NCI-H2171 (cell line): ENCODE measurements around the gene LGR4.
"Not testable (repeated sequence)": the region's sequence is repeated elsewhere in the genome, so short reads cannot be mapped to it uniquely, and the experiment has no call there.

Source experiments
- DNase-seq: peaks from one replicate; lab custom pipeline; 2025; lab: John Stamatoyannopoulos, UW

Gene LGR4

GRCh38 chr11:27456795-27457329, 15.7 kb downstream of the LGR4 start:
- no peak for DNase-seq

- DNase-seq: no peak
Measured at GRCh38 chr11:27456140-27456794, 16.3 kb downstream of the LGR4 start.

GRCh38 chr11:27455667-27456066, 16.9 kb downstream of the LGR4 start:
- no peak for DNase-seq

DNA sequence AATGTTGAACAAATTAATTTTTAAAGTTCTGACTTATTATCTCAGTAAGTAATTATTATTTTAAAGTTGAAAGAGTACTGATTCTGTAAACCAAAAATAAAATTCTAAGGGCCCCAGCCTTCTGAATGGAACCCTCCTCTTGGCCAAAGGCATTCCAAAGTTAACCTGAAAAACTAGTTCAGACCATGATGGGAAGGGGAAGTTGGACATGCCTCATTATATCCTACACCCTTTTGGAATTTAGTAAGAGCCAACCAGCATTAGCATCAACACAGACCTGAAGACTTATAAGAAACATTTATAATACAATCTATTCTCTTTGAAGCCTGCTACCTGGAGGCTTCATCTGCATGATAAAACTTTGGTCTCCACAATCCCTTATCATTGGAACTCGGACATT, 18.9 kb downstream of the LGR4 start:
- DNase-seq: no peak

DNA sequence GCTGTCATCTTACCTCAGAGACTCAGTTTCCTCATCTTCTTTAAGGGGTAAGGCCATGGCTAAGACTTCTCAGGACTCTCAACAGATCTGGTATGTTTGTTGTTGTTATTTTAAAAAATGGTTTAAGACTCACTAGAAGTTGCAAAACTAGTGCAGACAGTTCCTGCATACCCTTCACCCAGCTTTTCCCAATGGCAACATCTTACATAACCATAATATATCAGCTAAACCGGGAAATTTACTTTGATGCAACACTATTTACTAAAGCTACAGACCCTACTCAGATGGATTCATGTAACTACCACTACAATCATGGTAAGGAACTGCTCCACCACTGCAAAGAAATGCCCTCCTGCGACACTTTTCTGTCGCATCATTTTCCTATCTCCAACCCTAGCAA, 20.4 kb downstream of the LGR4 start:
- DNase-seq: no peak

GRCh38 chr11:27451244-27451965, 21.2 kb downstream of the LGR4 start:
- no peak for DNase-seq

- DNase-seq: not testable (repeated sequence)
Measured at GRCh38 chr11:27448184-27448540, 24.4 kb downstream of the LGR4 start.

DNA sequence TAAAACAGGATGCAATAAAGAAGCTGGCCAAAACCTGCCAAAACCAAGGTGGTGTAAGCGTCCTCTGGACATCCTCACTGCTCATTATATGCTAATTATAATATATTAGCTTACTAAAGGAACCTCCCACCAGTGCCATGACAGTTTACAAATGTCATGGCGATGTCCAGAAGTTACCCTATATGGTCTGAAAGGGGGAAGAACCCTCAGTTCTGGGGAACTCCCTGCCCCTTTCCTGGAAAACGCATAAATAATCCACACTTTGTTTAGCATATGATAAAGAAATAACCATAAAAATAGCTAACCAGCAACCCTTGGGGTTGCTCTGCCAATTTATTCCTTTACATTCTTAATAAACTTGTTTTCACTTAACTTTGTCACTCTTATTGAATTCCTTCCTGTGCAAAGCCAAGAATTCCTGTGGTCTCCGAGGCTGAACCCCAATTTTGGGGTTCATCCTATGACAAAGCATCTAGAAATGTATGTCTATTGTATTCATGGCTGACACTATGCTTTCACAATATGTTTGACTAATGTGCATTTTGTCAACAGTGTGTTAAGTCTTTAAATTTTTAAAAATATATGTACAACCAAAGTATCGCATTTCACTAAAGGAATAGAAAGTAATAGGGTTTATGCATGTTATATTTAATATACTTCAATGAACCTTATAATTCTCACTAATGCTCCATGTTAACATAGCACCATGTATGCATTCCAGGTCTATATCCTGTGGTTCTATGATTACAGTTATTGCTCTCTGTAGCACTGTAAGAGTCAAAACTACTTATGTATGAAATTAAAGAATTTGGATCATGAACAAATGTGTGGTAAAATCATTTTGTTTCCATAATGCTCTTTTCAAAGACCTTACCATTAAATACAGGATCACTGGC, 25.1 kb downstream of the LGR4 start:
- DNase-seq: no peak

DNA sequence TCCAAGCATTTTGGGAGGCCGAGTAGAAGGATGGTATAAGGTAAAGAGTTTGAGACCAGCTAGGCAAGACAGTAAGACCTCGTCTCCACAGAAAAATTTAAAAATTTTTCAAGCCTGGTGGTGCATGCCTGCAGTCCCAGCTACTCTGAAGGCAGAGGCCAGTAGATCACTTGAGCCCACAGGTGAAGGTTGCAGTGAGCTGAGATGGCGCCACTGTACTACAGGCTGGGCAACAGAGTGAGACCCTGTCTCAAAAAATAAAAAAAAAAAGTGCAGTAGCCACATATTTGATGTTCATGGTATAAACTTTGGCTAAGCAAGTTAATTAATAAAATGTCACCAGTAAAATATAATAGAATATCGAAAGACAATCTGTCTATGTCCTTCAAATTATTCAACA, 27.0 kb downstream of the LGR4 start:
- no peak for DNase-seq

DNA sequence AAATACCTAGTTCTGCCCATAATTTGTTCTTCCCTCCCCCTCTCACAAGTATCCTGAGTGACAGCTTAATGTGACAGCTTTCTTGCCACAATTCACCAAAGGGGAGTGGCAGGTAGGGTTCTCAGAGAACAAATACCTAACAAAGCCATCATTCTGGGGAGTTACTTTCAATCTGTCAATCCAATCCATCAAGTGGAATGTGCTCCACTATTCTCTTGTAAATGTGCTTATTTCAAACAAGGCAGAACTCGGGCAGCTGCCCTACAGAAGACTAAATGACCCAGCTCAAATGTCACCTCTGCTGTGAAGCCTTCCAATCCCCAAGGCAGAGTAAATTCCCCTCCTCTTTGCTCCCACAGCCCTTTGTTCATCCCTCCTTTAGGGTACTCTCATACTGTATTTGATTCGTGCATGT, 27.8 kb downstream of the LGR4 start:
- DNase-seq: no peak

- DNase-seq: no peak
Measured at GRCh38 chr11:27443746-27444507, 28.7 kb downstream of the LGR4 start.

DNA sequence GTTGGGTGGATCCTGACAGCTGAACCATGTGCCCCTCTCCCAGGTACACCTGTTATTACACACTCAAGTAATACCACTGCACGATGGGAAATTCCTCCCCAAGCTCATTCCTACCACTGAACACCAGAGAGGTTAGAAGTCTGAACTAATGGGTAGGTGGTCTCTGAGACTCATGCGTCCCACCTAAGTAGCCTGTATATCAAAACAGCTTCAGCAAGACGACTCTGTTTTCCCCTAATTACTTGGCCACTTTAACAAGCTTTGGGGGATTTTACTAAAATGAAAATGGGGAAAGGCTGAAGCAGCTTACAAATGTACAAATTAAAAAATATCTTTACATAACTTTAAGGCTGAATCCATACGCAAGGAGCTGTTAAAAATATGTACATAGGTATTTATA, 29.4 kb downstream of the LGR4 start:
- DNase-seq: no peak

DNA sequence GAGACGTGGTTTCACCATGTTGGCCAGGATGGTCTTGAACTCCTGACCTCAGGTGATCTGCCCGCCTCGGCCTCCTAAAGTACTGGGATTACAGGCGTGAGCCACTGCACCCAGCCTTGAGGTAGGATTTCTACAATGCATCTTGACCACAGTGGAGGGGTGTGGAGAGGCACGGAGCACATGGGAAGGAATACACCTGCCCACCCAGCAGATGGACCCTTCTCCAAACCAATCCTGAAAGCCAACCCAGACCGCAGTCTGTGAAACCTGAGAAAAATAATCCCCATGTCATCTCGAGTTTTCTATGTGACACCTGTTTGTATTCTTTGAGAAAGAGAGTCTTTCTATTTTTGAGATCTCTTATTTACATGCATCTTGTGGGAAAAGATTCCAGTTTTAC, 32.5 kb downstream of the LGR4 start:
- DNase-seq: no peak

DNA sequence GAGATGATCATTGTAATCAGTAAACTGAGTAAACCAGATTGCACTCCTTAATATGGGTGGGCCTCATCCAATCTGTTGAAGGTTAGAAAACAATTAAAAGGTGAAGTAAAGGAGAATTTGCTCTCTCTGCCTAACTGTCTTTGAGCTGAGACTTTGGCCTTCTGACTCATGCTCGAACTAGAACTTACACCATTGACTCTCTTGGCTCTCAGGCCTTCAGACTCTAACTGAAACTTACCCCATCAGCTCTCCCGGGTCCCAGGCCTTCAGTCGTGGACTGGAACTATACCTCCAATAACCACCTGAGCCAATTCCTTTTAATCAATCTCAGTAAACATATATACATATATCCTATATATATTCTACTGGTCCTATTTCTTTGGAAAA, 34.0 kb downstream of the LGR4 start:
- DNase-seq: no peak

GRCh38 chr11:27437829-27438594, 34.6 kb downstream of the LGR4 start:
- no peak for DNase-seq

- DNase-seq: no peak
Measured at GRCh38 chr11:27436916-27437315, 35.7 kb downstream of the LGR4 start.

GRCh38 chr11:27433742-27434141, 38.8 kb downstream of the LGR4 start:
- DNase-seq: no peak

GRCh38 chr11:27431808-27432207, 40.8 kb downstream of the LGR4 start:
- DNase-seq: no peak

DNA sequence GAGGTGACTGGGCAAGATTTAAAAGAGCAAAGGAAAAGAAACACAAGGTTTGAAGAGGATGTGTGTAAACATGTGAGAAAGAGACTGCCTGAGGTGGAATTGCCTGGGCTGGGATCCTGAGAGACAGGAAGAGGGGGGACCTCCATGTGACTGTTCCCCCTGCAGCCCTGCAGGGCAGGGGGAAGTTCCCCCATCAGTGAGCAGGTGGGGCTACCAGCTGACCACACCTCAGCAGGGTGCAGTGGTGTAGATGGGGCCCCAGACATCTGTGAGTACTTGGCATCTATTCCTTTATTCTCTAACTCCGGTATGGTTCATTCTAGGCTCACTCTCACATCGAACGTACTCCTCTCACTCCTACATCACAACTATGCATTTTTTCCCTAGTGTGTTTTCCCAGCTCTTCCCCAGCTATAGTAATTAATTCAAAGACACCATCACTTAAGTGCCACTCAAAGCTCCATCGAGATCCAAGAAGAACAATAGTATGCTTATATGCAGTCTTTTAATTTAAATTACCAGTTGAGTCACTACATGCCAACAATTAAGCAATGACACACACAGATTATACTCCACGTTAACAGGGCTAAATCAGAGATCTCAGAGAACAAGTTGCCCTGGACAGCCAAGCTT, 42.7 kb downstream of the LGR4 start:
- no peak for DNase-seq

DNA sequence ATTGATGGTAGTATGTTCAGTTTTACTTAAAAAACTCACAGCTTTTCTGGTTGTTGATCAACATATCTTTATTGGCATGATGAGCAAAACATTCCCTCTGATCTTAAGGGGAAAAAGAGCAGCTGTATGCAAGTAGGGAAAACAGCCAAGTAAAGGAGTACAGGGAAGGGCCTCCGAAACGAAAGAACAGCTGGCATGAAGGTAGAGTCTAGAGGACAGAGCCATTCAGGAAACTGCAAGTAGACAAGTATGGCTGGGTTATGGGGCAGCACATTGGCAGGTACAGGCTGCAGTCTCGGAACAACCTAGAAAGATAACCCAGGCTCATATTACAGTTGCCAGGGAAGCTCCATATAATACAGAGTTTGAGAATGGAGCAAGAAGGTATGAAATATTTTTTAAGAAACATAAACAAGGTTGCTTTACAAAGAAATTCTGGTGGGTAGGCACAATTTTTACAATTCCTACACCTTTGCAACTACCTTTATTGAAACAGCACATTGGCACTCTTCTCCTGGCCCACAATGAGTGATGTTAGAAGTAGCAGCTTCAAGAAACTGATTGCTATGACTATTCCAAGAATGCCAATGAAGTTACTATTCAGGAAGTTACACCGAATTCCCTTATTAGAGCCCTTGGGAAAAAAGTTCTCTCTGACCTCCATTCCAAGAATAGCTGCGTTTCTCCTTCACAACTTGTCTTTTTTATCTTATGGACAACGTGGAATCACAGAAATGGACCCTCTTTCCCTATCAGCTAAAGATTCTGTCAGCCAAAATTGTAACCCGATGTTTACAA, 45.2 kb downstream of the LGR4 start:
- DNase-seq: no peak
